T-cell (primary cell): Measurements from ENCODE around the gene POLR2E. TPM values are rescaled to one million over a fixed set of nuclear protein-coding genes. Genes with fewer than 3 reads are reported as not detected.

Source experiments
- ATAC-seq, 4 experiments: fragments of 200-7000 bp in 3 of 4; fragments of 150-1000 bp in 1 of 4; cut with Tn5 transposase; replicated peaks in 1 of 4; 1 replicate in 3 of 4; 2 replicates in 1 of 4; pipeline ENCODE4 v1.10.0; 2021; ENCODE audit warnings: moderate library complexity in 3 of 4, mild to moderate bottlenecking in 2 of 4, moderate number of reproducible peaks in 1 of 4
- CTCF ChIA-PET, 2 donors: fragments of 300-600 bp; sonication (Branson Sonifier 250); formaldehyde crosslinking; loops; one replicate each; lab custom pipeline; 2022; ENCODE audit warnings: antibody characterized with exemption in 2 of 2; lab: Charles Lee
- POLR2A ChIA-PET, 2 donors: fragments of 300-600 bp; sonication (Branson Sonifier 250); formaldehyde crosslinking; loops; one replicate each; lab custom pipeline; 2022; ENCODE audit warnings: antibody characterized with exemption in 2 of 2; lab: Charles Lee
- DNase-seq, 35 experiments: peaks; one replicate each; pipeline versions ENCODE4 v3.0.0 to v3.0.0-alpha.2; 2013 to 2023
- H3K27ac ChIP-seq: one replicate; pipeline ENCODE4 v1.5.1; 2013; ENCODE audit warnings: low read length
- H3K27me3 ChIP-seq, 2 experiments: replicated peaks in 1 of 2; 1 replicate in 1 of 2; 2 replicates in 1 of 2; pipeline versions ENCODE4 v1.6.1 to v1.7.0; 2013; ENCODE audit warnings: low read length in 1 of 2, mixed read lengths in 1 of 2; ENCODE audit not compliant: control insufficient read depth in 2 of 2, insufficient read depth in 2 of 2; ENCODE audit errors: extremely low read depth in 1 of 2
- H3K36me3 ChIP-seq, 2 donors: 1 replicate in 1 of 2; 2 replicates in 1 of 2; pipeline versions ENCODE4 v1.6.1 to v1.7.0; 2013; ENCODE audit warnings: low read length in 1 of 2; ENCODE audit not compliant: control insufficient read depth in 2 of 2, insufficient read depth in 1 of 2; ENCODE audit errors: extremely low read depth in 1 of 2
- H3K4me1 ChIP-seq, 2 experiments: 1 replicate in 1 of 2; 2 replicates in 1 of 2; pipeline versions ENCODE4 v1.6.1 to v1.7.0; 2013; ENCODE audit warnings: low read length in 2 of 2, mixed read lengths in 1 of 2; ENCODE audit not compliant: insufficient read depth in 2 of 2, control insufficient read depth in 1 of 2; ENCODE audit errors: extremely low read depth in 1 of 2
- H3K4me3 ChIP-seq, 2 donors: 1 replicate in 1 of 2; 2 replicates in 1 of 2; pipeline versions ENCODE4 v1.5.1 to v1.7.0; 2013; ENCODE audit warnings: mild to moderate bottlenecking in 2 of 2, low read length in 1 of 2, moderate library complexity in 1 of 2; ENCODE audit not compliant: control insufficient read depth in 1 of 2; ENCODE audit errors: extremely low read depth in 1 of 2
- H3K9me3 ChIP-seq: 2 replicates; pipeline ENCODE4 v1.7.0; 2013
- H3K27ac Mint-ChIP-seq, 2 donors: one replicate each; pipeline ENCODE4 v1.8.0; 2020 to 2021; ENCODE audit warnings: mild to moderate bottlenecking in 2 of 2, mixed read lengths in 2 of 2
- H3K27me3 Mint-ChIP-seq, 2 donors: one replicate each; pipeline ENCODE4 v1.8.0; 2021 to 2022; ENCODE audit warnings: mixed read lengths in 2 of 2
- H3K36me3 Mint-ChIP-seq: one replicate; pipeline ENCODE4 v1.8.0; 2021; ENCODE audit warnings: mixed read lengths
- H3K4me1 Mint-ChIP-seq, 3 donors: one replicate each; pipeline ENCODE4 v1.8.0; 2020 to 2022; ENCODE audit warnings: mixed read lengths in 3 of 3, mild to moderate bottlenecking in 1 of 3
- H3K4me3 Mint-ChIP-seq, 3 donors: one replicate each; pipeline ENCODE4 v1.8.0; 2020 to 2022; ENCODE audit warnings: mild to moderate bottlenecking in 3 of 3, mixed read lengths in 3 of 3, moderate library complexity in 3 of 3
- H3K9me3 Mint-ChIP-seq, 3 donors: one replicate each; pipeline ENCODE4 v1.8.0; 2020 to 2022; ENCODE audit warnings: mixed read lengths in 3 of 3
- WGBS: methylation state at CpG from one replicate; pipeline ENCODE4 v1.1.5; 2013; ENCODE audit warnings: missing lambda C conversion rate; ENCODE audit not compliant: insufficient coverage; 5-methylcytosine and 5-hydroxymethylcytosine counted together
- total RNA-seq, 35 experiments: library from RNA in 6 of 35; stranded (reverse) in 6 of 35; fragments of 120-200 nt in 1 of 35; gene quantifications; one replicate each; pipeline versions ENCODE4 v1.2.1 to v1.2.4 and lab custom pipeline; 2013 to 2026

POLR2E gene
- total RNA-seq, 5 donors from 2014 or later (not counting 1 experiment from before 2014, with no cell fraction given) = 75.7 to 119 (median 101) TPM

DNA sequence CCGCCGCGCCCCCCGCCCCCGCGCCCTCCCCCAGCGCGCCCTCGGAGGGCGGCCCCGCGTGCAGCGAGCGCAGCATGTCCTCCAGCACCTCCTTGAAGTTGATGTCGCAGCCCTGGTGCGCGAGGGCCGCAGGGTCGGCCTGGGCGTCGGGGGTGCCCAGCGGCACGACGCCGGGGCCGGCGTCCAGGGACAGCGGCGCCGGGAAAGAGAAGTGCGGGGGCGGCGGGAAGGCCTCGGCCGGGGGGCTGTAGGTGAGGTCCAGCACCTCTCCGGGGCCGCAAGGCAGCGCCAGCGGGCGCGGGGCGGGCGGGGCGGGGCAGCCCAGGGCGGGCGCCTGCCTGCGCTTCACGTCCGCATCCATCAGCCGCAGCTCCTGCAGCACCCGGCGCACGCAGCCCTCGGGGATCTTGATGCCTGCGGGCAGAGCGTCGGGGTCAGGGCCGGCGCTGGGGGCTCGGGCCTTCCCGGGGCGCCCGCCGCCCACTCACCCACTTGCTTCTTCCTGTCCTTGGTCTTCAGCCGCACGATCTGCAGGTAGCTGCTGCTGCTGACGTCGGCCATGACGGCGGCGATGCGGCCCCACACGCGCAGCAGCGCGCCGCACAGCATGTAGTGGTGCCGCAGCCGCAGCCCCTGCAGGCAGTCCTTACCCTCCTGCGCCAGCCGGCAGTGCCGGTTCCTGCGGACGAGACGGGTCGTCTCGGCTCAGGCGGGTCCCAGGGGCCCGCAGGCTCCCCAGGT, 13.3 kb upstream of the POLR2E start:
- Mint-ChIP-seq H3K4me3 (no peak overlapping the region), H3K36me3 (no peaks in the 10 kb centered on the region), H3K4me1 (peaks cover under 1 to 11% (median 11%) of the 10 kb centered on the region in 3 donors), H3K9me3 (no peaks in the 10 kb centered on the region), H3K27ac (peak overlapping the region in 1 of 2 donors; percentile 66), H3K27me3 (no peaks in the 10 kb centered on the region)
- DNase-seq = no peak
- Histone ChIP-seq H3K9me3 (no peaks in the 10 kb centered on the region), H3K4me1 (peaks cover 4 to 39% of the 10 kb centered on the region in 2 experiments), H3K27me3 (no peaks in the 10 kb centered on the region), H3K27ac (no peak overlapping the region), H3K4me3 (no peak overlapping the region), H3K36me3 (peaks cover 0 to 40% of the 10 kb centered on the region in 2 donors)
- ChIA-PET POLR2A (no interaction called here), CTCF (no interaction called here)
- WGBS = 96% methylated on average over 78 of the region's 89 CpGs
- no peak for ATAC-seq

- H3K4me1 ChIP-seq = peaks cover 4 to 39% of the 10 kb centered on the region in 2 experiments
- 95% methylated on average over 19 of the region's 25 CpGs for WGBS
- no peak for DNase-seq
- ChIA-PET CTCF (no interaction called here), POLR2A (no interaction called here)
- no peaks in the 10 kb centered on the region for H3K9me3 ChIP-seq
- no peaks in the 10 kb centered on the region for H3K36me3 Mint-ChIP-seq
- no peaks in the 10 kb centered on the region for H3K9me3 Mint-ChIP-seq
- no peak overlapping the region for H3K4me3 Mint-ChIP-seq
- no peak overlapping the region for H3K4me3 ChIP-seq
- no peak overlapping the region for H3K27ac Mint-ChIP-seq
- H3K4me1 Mint-ChIP-seq = peaks cover 7 to 18% (median 15%) of the 10 kb centered on the region in 3 donors
- H3K27me3 Mint-ChIP-seq = no peaks in the 10 kb centered on the region
- no peak overlapping the region for H3K27ac ChIP-seq
- no peaks in the 10 kb centered on the region for H3K27me3 ChIP-seq
- no peak for ATAC-seq
- H3K36me3 ChIP-seq = peaks cover 0 to 37% of the 10 kb centered on the region in 2 donors
These were observed 12.6 kb upstream of the POLR2E start for GRCh38 chr19:1107661-1108261.

- Mint-ChIP-seq H3K4me1 (peaks cover 10 to 23% (median 20%) of the 10 kb centered on the region in 3 donors), H3K36me3 (no peaks in the 10 kb centered on the region), H3K9me3 (no peaks in the 10 kb centered on the region), H3K4me3 (peak overlapping the region in 1 of 3 donors; percentile 49), H3K27me3 (no peaks in the 10 kb centered on the region), H3K27ac (peak overlapping the region; percentile 19 to 39)
- WGBS = 75% methylated on average over 15 of the region's 17 CpGs
- no peaks in the 10 kb centered on the region for H3K9me3 ChIP-seq
- peaks cover 4 to 45% of the 10 kb centered on the region in 2 experiments for H3K4me1 ChIP-seq
- H3K4me3 ChIP-seq = no peak overlapping the region
- CTCF ChIA-PET = no interaction called here
- POLR2A ChIA-PET = no interaction called here
- peaks cover 0 to 31% of the 10 kb centered on the region in 2 donors for H3K36me3 ChIP-seq
- no peak overlapping the region for H3K27ac ChIP-seq
- H3K27me3 ChIP-seq = no peaks in the 10 kb centered on the region
- no peak for ATAC-seq
- no peak for DNase-seq
These were observed 11.9 kb upstream of the POLR2E start for GRCh38 chr19:1106841-1107660.

GRCh38 chr19:1105873-1106840, 11.0 kb upstream of the POLR2E start:
- 92% methylated on average over 30 of the region's 32 CpGs for WGBS
- CTCF ChIA-PET = interaction anchor here in 1 of 2 donors (0.7 kb wide), 1 partner anchor 130 kb away, joined by 3 read pairs; no protein-coding TSS in a partner anchor

GRCh38 chr19:1105008-1105872, 10.1 kb upstream of the POLR2E start:
- Histone ChIP-seq H3K4me3 (peak overlapping the region; percentile 74), H3K9me3 (no peaks in the 10 kb centered on the region), H3K27me3 (no peaks in the 10 kb centered on the region), H3K27ac (peak overlapping the region; percentile 78), H3K36me3 (peaks cover 0 to 17% of the 10 kb centered on the region in 2 donors), H3K4me1 (peaks cover 8 to 58% of the 10 kb centered on the region in 2 experiments)
- Mint-ChIP-seq H3K36me3 (no peaks in the 10 kb centered on the region), H3K27ac (peak overlapping the region; percentile 49 to 83), H3K27me3 (no peaks in the 10 kb centered on the region), H3K4me3 (peak overlapping the region; percentile 72 to 77 (median 74)), H3K9me3 (no peaks in the 10 kb centered on the region), H3K4me1 (peaks cover 19 to 34% (median 33%) of the 10 kb centered on the region in 3 donors)
- CTCF ChIA-PET = no interaction called here
- 44% methylated on average over 59 of the region's 69 CpGs for WGBS
- DNase-seq (peak in 1 of 35 experiments; percentile 36), ATAC-seq (no peak)
- POLR2A ChIA-PET = interaction anchor here in 1 of 2 donors (1.1 kb wide), 1 partner anchor 164 kb away, joined by 3 read pairs; no protein-coding TSS in a partner anchor

More at GRCh38 chr19:1105873-1106840, 11.0 kb upstream of the POLR2E start:
- Histone ChIP-seq H3K27me3 (no peaks in the 10 kb centered on the region), H3K4me1 (peaks cover 7 to 52% of the 10 kb centered on the region in 2 experiments), H3K27ac (no peak overlapping the region), H3K4me3 (no peak overlapping the region), H3K9me3 (no peaks in the 10 kb centered on the region), H3K36me3 (peaks cover 0 to 26% of the 10 kb centered on the region in 2 donors)
- DNase-seq = no peak
- POLR2A ChIA-PET = interaction anchor here in 1 of 2 donors (0.6 kb wide), 1 partner anchor 25 kb away, joined by 6 read pairs; no protein-coding TSS in a partner anchor
- H3K9me3 Mint-ChIP-seq = no peaks in the 10 kb centered on the region
- H3K36me3 Mint-ChIP-seq = no peaks in the 10 kb centered on the region
- H3K4me1 Mint-ChIP-seq = peaks cover 16 to 32% (median 29%) of the 10 kb centered on the region in 3 donors
- peak overlapping the region; percentile 50 to 74 (median 72) for H3K4me3 Mint-ChIP-seq
- peak overlapping the region; percentile 34 to 57 for H3K27ac Mint-ChIP-seq
- no peaks in the 10 kb centered on the region for H3K27me3 Mint-ChIP-seq
- ATAC-seq = no peak
